Ammon's horn (tissue), 1 donor: ENCODE data around the gene OR13D1.
A peak's percentile ranks its signal among the peaks of the same experiment; 100 is the strongest.
"Not testable (repeated sequence)": the region's sequence is repeated elsewhere in the genome, so short reads cannot be mapped to it uniquely, and the experiment has no call there.

Source experiments
- DNase-seq: peaks from one replicate; pipeline ENCODE4 v3.0.0-alpha.2; 2016; ENCODE audit warnings: low spot score

Gene OR13D1

GRCh38 chr9:104694218-104694617 is at the start of gene OR13D1:
Gene OR13D1 (plus strand): TSS chr9:104694518. CDS start chr9:104694518, 0 bp downstream.
- DNase-seq, result no peak

- no peak for DNase-seq
These were observed 35.7 kb upstream of the OR13D1 start for GRCh38 chr9:104658496-104659195.

GRCh38 chr9:104675611-104676010 is 18.7 kb upstream of the OR13D1 start:
- no peak for DNase-seq

- peak; percentile 55 for DNase-seq
These were observed 11.7 kb upstream of the OR13D1 start for GRCh38 chr9:104682642-104683041.

- no peak for DNase-seq
These were observed 8.2 kb upstream of the OR13D1 start for GRCh38 chr9:104686081-104686480.

- DNase-seq, result no peak
These were observed 6.0 kb downstream of the OR13D1 start for GRCh38 chr9:104700306-104700705.

GRCh38 chr9:104708737-104709136 is 14.4 kb downstream of the OR13D1 start:
- DNase-seq, result not testable (repeated sequence)

GRCh38 chr9:104711604-104712003 is 17.3 kb downstream of the OR13D1 start:
- no peak for DNase-seq

- no peak for DNase-seq
These were observed 30.7 kb downstream of the OR13D1 start for GRCh38 chr9:104725014-104725413.

- no peak for DNase-seq
These were observed 44.1 kb downstream of the OR13D1 start for GRCh38 chr9:104738452-104738851.

- DNase-seq, result no peak
These were observed 46.3 kb downstream of the OR13D1 start for GRCh38 chr9:104740621-104741020.

- DNase-seq, result peak; percentile 85
These were observed 49.2 kb downstream of the OR13D1 start for GRCh38 chr9:104743376-104743985.
